Measurements from ENCODE around the gene PPP1R2B.

The PPP1R2B gene

GRCh38 chr5:156879665-156880285 is 29.7 kb downstream of the PPP1R2B start:
- no peak for FAIRE-seq

GRCh38 chr5:156883316-156883875 is 33.3 kb downstream of the PPP1R2B start:
- FAIRE-seq = no peak

GRCh38 chr5:156888520-156888919 is 38.4 kb downstream of the PPP1R2B start:
- FAIRE-seq = no peak

GRCh38 chr5:156892223-156892622 is 42.1 kb downstream of the PPP1R2B start:
- no peak for FAIRE-seq

- no peak for FAIRE-seq
Observed at GRCh38 chr5:156892864-156893263, 42.8 kb downstream of the PPP1R2B start.

- no peak for FAIRE-seq
Observed at GRCh38 chr5:156893517-156893916, 43.4 kb downstream of the PPP1R2B start.

- no peak for FAIRE-seq
Observed at GRCh38 chr5:156896546-156896945, 46.5 kb downstream of the PPP1R2B start.
